IMR-90 (cell line): Measurements from ENCODE around the gene MFAP2. TPM values are rescaled to one million over a fixed set of nuclear protein-coding genes. Genes with fewer than 3 reads are reported as not detected.

Experiments used
- ATAC-seq: fragments of 200-7000 bp; cut with Tn5 transposase; 2 replicates; pipeline ENCODE4 v1.9.1; 2020; ENCODE audit warnings: low read depth, mild to moderate bottlenecking, moderate library complexity
- BruUV-seq: library from RNA; stranded (reverse); fragments of 400-500 nt; replicated peaks from 2 replicates; lab custom pipeline; 2021; lab: Mats Ljungman, UMichigan
- CTCF ChIA-PET: fragments of 300-600 bp; formaldehyde crosslinking; extraction: SDS; loops from one replicate; lab custom pipeline; 2021; ENCODE audit warnings: antibody characterized with exemption; lab: Yijun Ruan, JAX
- POLR2A ChIA-PET: fragments of 300-600 bp; sonication (Branson Sonifier 250); formaldehyde crosslinking; loops from one replicate; lab custom pipeline; 2022; ENCODE audit warnings: antibody characterized with exemption; ENCODE audit not compliant: unreplicated experiment; lab: Charles Lee
- DNase-seq: peaks from one replicate; pipeline ENCODE4 v3.0.0; 2013
- H2AFZ ChIP-seq: replicated peaks from 2 replicates; pipeline ENCODE3; 2013; ENCODE audit warnings: low read length, mild to moderate bottlenecking; ENCODE audit not compliant: poor library complexity
- H2AK5ac ChIP-seq: 2 replicates; pipeline ENCODE4 v1.6.1; 2013; ENCODE audit warnings: low read depth, low read length, inconsistent platforms
- H2AK9ac ChIP-seq: replicated peaks from 2 replicates; pipeline ENCODE3; 2013; ENCODE audit warnings: mild to moderate bottlenecking, low read depth, low read length, moderate library complexity; ENCODE audit not compliant: poor library complexity
- H2BK120ac ChIP-seq: 2 replicates; pipeline ENCODE4 v1.6.1; 2013; ENCODE audit warnings: low read depth, low read length, inconsistent platforms
- H2BK15ac ChIP-seq: 3 replicates; pipeline ENCODE4 v1.6.1; 2013; ENCODE audit warnings: low read depth, low read length, inconsistent platforms
- H2BK20ac ChIP-seq: 2 replicates; pipeline ENCODE4 v1.6.1; 2013; ENCODE audit warnings: low read depth, mild to moderate bottlenecking, inconsistent platforms, low read length, moderate library complexity
- H2BK5ac ChIP-seq: 2 replicates; pipeline ENCODE4 v1.6.1; 2013; ENCODE audit warnings: mild to moderate bottlenecking, low read depth, low read length, inconsistent platforms; ENCODE audit not compliant: poor library complexity, severe bottlenecking
- H3K14ac ChIP-seq: replicated peaks from 2 replicates; pipeline ENCODE4 v1.6.1; 2013; ENCODE audit warnings: low read depth, low read length, inconsistent platforms
- H3K18ac ChIP-seq: 2 replicates; pipeline ENCODE4 v1.6.1; 2013; ENCODE audit warnings: low read depth, low read length, control low read depth
- H3K23ac ChIP-seq: 2 replicates; pipeline ENCODE4 v1.6.1; 2013; ENCODE audit warnings: low read depth, low read length, inconsistent platforms
- H3K27ac ChIP-seq: 2 replicates; pipeline ENCODE4 v1.5.1; 2013; ENCODE audit warnings: mild to moderate bottlenecking, control low read depth, low read length; ENCODE audit not compliant: insufficient read depth
- H3K27me3 ChIP-seq: 2 replicates; pipeline ENCODE4 v1.6.1; 2013; ENCODE audit warnings: low read length; ENCODE audit not compliant: control insufficient read depth, insufficient read depth
- H3K36me3 ChIP-seq: 2 replicates; pipeline ENCODE4 v1.6.1; 2013; ENCODE audit warnings: low read length, mixed read lengths; ENCODE audit not compliant: control insufficient read depth, insufficient read depth
- H3K4ac ChIP-seq: 2 replicates; pipeline ENCODE4 v1.6.1; 2013; ENCODE audit warnings: low read depth, low read length, inconsistent platforms
- H3K4me1 ChIP-seq: 2 replicates; pipeline ENCODE4 v1.6.1; 2013; ENCODE audit warnings: low read length, mixed read lengths; ENCODE audit not compliant: control insufficient read depth, insufficient read depth
- H3K4me2 ChIP-seq: 2 replicates; pipeline ENCODE4 v1.6.1; 2013; ENCODE audit warnings: low read depth, mild to moderate bottlenecking, control low read depth, low read length, moderate library complexity
- H3K4me3 ChIP-seq: 2 replicates; pipeline ENCODE4 v1.5.1; 2013; ENCODE audit warnings: low read depth, mild to moderate bottlenecking, control low read depth, low read length, moderate library complexity; ENCODE audit not compliant: insufficient read depth
- H3K56ac ChIP-seq: 2 replicates; pipeline ENCODE4 v1.6.1; 2013; ENCODE audit warnings: low read length, inconsistent platforms; ENCODE audit not compliant: insufficient read depth; ENCODE audit errors: extremely low read depth
- H3K79me1 ChIP-seq, 2 experiments: 2 replicates each; pipeline ENCODE4 v1.6.1; 2013; ENCODE audit warnings: low read length in 2 of 2, inconsistent platforms in 1 of 2, low read depth in 1 of 2
- H3K9ac ChIP-seq: 2 replicates; pipeline ENCODE4 v1.6.1; 2013; ENCODE audit warnings: low read depth, low read length, control low read depth
- H3K9me1 ChIP-seq: 2 replicates; pipeline ENCODE4 v1.6.1; 2013; ENCODE audit warnings: low read length, inconsistent platforms; ENCODE audit not compliant: insufficient read depth
- H3K9me3 ChIP-seq: 2 replicates; pipeline ENCODE4 v1.6.1; 2013; ENCODE audit warnings: low read length; ENCODE audit not compliant: control insufficient read depth, insufficient read depth
- H4K20me1 ChIP-seq: 2 replicates; pipeline ENCODE4 v1.6.1; 2013; ENCODE audit warnings: low read length, inconsistent platforms; ENCODE audit not compliant: insufficient read depth
- H4K5ac ChIP-seq: 2 replicates; pipeline ENCODE4 v1.6.1; 2013; ENCODE audit warnings: mild to moderate bottlenecking, low read depth, low read length, control low read depth
- H4K8ac ChIP-seq, 2 experiments: 2 replicates each; pipeline ENCODE4 v1.6.1; 2013; ENCODE audit warnings: low read depth in 2 of 2, low read length in 2 of 2, control low read depth in 1 of 2, inconsistent platforms in 1 of 2
- H4K91ac ChIP-seq: 2 replicates; pipeline ENCODE4 v1.6.1; 2013; ENCODE audit warnings: low read depth, low read length, inconsistent platforms; ENCODE audit not compliant: insufficient read depth
- BHLHE40 ChIP-seq: fragments of 150-350 bp; IDR thresholded peaks from 2 replicates; pipeline ENCODE4 v1.6.1; 2016; ENCODE audit warnings: mild to moderate bottlenecking, low read depth, low read length
- CEBPB ChIP-seq: IDR thresholded peaks from 2 replicates; pipeline ENCODE4 v1.6.1; 2012; ENCODE audit warnings: low read depth, low read length, improper control_type of control experiment
- FOS ChIP-seq: fragments of 150-350 bp; IDR thresholded peaks from 2 replicates; pipeline ENCODE4 v1.6.1; 2016; ENCODE audit warnings: low read depth, low read length
- MAFK ChIP-seq: IDR thresholded peaks from 2 replicates; pipeline ENCODE4 v1.6.1; 2012; ENCODE audit warnings: low read depth, low read length, improper control_type of control experiment
- NFE2L2 ChIP-seq: fragments of 150-350 bp; IDR thresholded peaks from 2 replicates; pipeline ENCODE4 v1.6.1; 2016; ENCODE audit warnings: low read depth, mild to moderate bottlenecking, low read length
- POLR2A ChIP-seq: IDR thresholded peaks from 2 replicates; pipeline ENCODE4 v1.6.1; 2012; ENCODE audit warnings: mild to moderate bottlenecking, low read depth, low read length
- RFX5 ChIP-seq: IDR thresholded peaks from 2 replicates; pipeline ENCODE4 v1.8.0; 2012; ENCODE audit warnings: low read depth, mild to moderate bottlenecking, low read length, moderate library complexity
- SMC3 ChIP-seq: fragments of 150-350 bp; IDR thresholded peaks from 2 replicates; pipeline ENCODE4 v1.6.1; 2016; ENCODE audit warnings: low read depth, mild to moderate bottlenecking, antibody characterized with exemption, low read length, moderate library complexity
- WGBS, 2 experiments: methylation state at CpG; one replicate each; pipeline versions ENCODE4 v1.1.5 to v1.1.7; 2013; ENCODE audit warnings: missing lambda C conversion rate in 2 of 2; ENCODE audit not compliant: insufficient read length in 1 of 2; ENCODE audit errors: extremely low coverage in 2 of 2; 5-methylcytosine and 5-hydroxymethylcytosine counted together
- dilution Hi-C: fragments of 300-500 bp; cut with HindIII; formaldehyde crosslinking; loops from one replicate; pipeline ENCODE4 v1.14.3; 2018; ENCODE audit warnings: low sequenced_read_pairs; ENCODE audit not compliant: unreplicated experiment
- in situ Hi-C: fragments of 300-500 bp; cut with MboI; formaldehyde crosslinking; loops from 3 replicates; pipeline ENCODE4 v1.14.3; 2019; ENCODE audit warnings: low sequenced_read_pairs, inconsistent platforms, mixed read lengths
- intact Hi-C: fragments of 100-400 bp; cut with micrococcal nuclease; formaldehyde crosslinking; loops from 2 replicates; pipeline ENCODE4 v1.10.0; 2022
- polyA plus RNA-seq, 3 experiments: library from polyadenylated mRNA; depleted of rRNA; stranded (reverse); fragments of >200 nt; gene quantifications; 2 replicates each; pipeline ENCODE4 v1.2.3, GENCODE V29; 2012; ENCODE audit warnings: low replicate concordance in 1 of 3
- total RNA-seq: library from RNA; depleted of rRNA; stranded (reverse); fragments of >200 nt; gene quantifications from 2 replicates; pipeline ENCODE4 v1.2.3, GENCODE V29; 2012

The MFAP2 gene
- total and polyA plus RNA-seq, 2 of the 4 experiments (the other 2 are of a cell fraction), result 3.9 to 13.9 TPM

DNA sequence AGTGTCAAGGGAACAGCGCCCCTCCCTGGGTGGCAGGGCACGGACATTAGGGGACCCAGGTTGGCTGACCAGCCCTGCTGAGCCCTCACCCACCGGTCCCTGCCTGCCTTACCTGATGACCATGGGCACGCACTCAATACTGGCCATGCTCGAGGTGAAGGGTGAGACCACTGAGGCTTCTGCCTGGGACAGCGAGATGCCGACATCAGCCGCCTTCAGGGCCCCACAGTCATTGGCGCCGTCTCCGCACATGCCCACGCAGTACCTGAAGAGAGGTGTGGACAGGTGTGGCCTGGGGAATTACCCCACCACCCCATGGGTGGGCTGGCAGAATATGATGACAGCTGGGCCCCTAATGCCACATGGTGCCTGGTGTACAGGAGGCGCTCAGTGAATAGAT, 7.8 kb upstream of the MFAP2 start:
- no peak overlapping the region for H4K91ac ChIP-seq
- no peak for DNase-seq
- H3K14ac ChIP-seq, result no peak overlapping the region
- H3K9me3 ChIP-seq, result no peaks in the 10 kb centered on the region
- no peak overlapping the region for H3K27ac ChIP-seq
- in situ Hi-C loops, result no loop called here
- peak overlapping the region; percentile 43 for H2AFZ ChIP-seq
- H3K56ac ChIP-seq, result no peak overlapping the region
- TF ChIP-seq MAFK (no peak), SMC3 (no peak), FOS (no peak), NFE2L2 (no peak), RFX5 (no peak), CEBPB (no peak), POLR2A (no peak), BHLHE40 (no peak)
- no peak overlapping the region for H3K23ac ChIP-seq
- no peak overlapping the region for H2BK20ac ChIP-seq
- dilution Hi-C loops, result no loop called here
- POLR2A ChIA-PET, result no interaction called here
- no peak overlapping the region for H2AK5ac ChIP-seq
- H3K4ac ChIP-seq, result no peak overlapping the region
- H3K27me3 ChIP-seq, result no peaks in the 10 kb centered on the region
- CTCF ChIA-PET, result no interaction called here
- no peaks in the 10 kb centered on the region for H4K20me1 ChIP-seq
- H3K4me1 ChIP-seq, result peaks cover 2% of the 10 kb centered on the region; the same call in 1 of the 2 replicates
- H3K18ac ChIP-seq, result no peak overlapping the region
- no peak overlapping the region for H2BK120ac ChIP-seq
- H3K9ac ChIP-seq, result no peak overlapping the region
- H3K4me2 ChIP-seq, result no peak overlapping the region
- H3K9me1 ChIP-seq, result no peaks in the 10 kb centered on the region
- no peak for ATAC-seq
- H2BK5ac ChIP-seq, result no peak overlapping the region
- no peak overlapping the region for H2BK15ac ChIP-seq
- no peak overlapping the region for H3K4me3 ChIP-seq
- no peak overlapping the region for H4K8ac ChIP-seq
- BruUV-seq, result no TSS peak
- intact Hi-C loops, result no loop called here
- no peaks in the 10 kb centered on the region for H3K79me1 ChIP-seq
- WGBS, 2 experiments, result 100% methylated on average over 5 of the region's 13 CpGs; no CpG with 5 or more reads in 1 of the 2 experiments
- peaks cover 13% of the 10 kb centered on the region for H3K36me3 ChIP-seq
- no peak overlapping the region for H4K5ac ChIP-seq
- no peak overlapping the region for H2AK9ac ChIP-seq
